Sigmoid colon (tissue), 4 donors: ENCODE measurements around the gene SLC9C2.

Source experiments
- CTCF ChIP-seq, 4 experiments: fragments of 450-650 bp in 3 of 4; fragments of 200-600 bp in 1 of 4; IDR thresholded peaks; one replicate each; pipeline ENCODE4 v1.5.1; 2016 to 2019; ENCODE audit warnings: antibody characterized with exemption in 4 of 4, mild to moderate bottlenecking in 3 of 4, moderate library complexity in 2 of 4
- POLR2A ChIP-seq, 2 donors: fragments of 450-650 bp; IDR thresholded peaks; one replicate each; pipeline ENCODE4 v1.6.1; 2016; ENCODE audit warnings: antibody characterized with exemption in 2 of 2, mild to moderate bottlenecking in 2 of 2, moderate library complexity in 2 of 2
- POLR2AphosphoS5 ChIP-seq, 4 donors: sonication (generic); formaldehyde crosslinking; IDR thresholded peaks; one replicate each; pipeline ENCODE4 v1.6.1; 2017; ENCODE audit warnings: antibody characterized with exemption in 4 of 4

- TF ChIP-seq POLR2AphosphoS5 (IDR thresholded peaks at IDR 0.05) (no peak), CTCF (IDR thresholded peaks at IDR 0.05) (no peak), POLR2A (IDR thresholded peaks at IDR 0.05) (no peak)
Observed at GRCh38 chr1:173627269-173627668, 24.4 kb upstream of the SLC9C2 start.
